RPMI7951 (cell line): ENCODE results near the gene IMMP2L. TPM values are rescaled to one million over a fixed set of nuclear protein-coding genes. Genes with fewer than 3 reads are reported as not detected.
"Not testable (repeated sequence)": the region's sequence is repeated elsewhere in the genome, so short reads cannot be mapped to it uniquely, and the experiment has no call there.

Source experiments
- DNase-seq: peaks from one replicate; pipeline ENCODE4 v3.0.0-alpha.2; 2012; ENCODE audit warnings: low read depth
- total RNA-seq: library from RNA; depleted of rRNA; stranded (reverse); fragments of >200 nt; shearing (Covaris generic); gene quantifications from 2 replicates; pipeline ENCODE4 v1.2.3, GENCODE V29; 2014

The IMMP2L gene
- total RNA-seq, 1 experiment from 2014 or later = 10.5 TPM

GRCh38 chr7:111077001-111077400 is 485.3 kb downstream of the IMMP2L start:
- no peak for DNase-seq

GRCh38 chr7:111076205-111076604 is 486.1 kb downstream of the IMMP2L start:
- peak; percentile 50 for DNase-seq

GRCh38 chr7:111075498-111075897 is 486.8 kb downstream of the IMMP2L start:
- DNase-seq = no peak

GRCh38 chr7:111074748-111075146 is 487.5 kb downstream of the IMMP2L start:
- no peak for DNase-seq

GRCh38 chr7:111074071-111074747 is 488.1 kb downstream of the IMMP2L start:
- no peak for DNase-seq

- not testable (repeated sequence) for DNase-seq
Measured at GRCh38 chr7:111072658-111073057, 489.6 kb downstream of the IMMP2L start.

GRCh38 chr7:111071556-111071955 is 490.7 kb downstream of the IMMP2L start:
- DNase-seq = no peak

- DNase-seq = no peak
Measured at GRCh38 chr7:111068618-111069017, 493.7 kb downstream of the IMMP2L start.

- no peak for DNase-seq
Measured at GRCh38 chr7:111067682-111068081, 494.6 kb downstream of the IMMP2L start.

GRCh38 chr7:111067251-111067650 is 495.0 kb downstream of the IMMP2L start:
- no peak for DNase-seq

GRCh38 chr7:111063166-111063565 is 499.1 kb downstream of the IMMP2L start:
- no peak for DNase-seq

GRCh38 chr7:111059833-111060232 is 502.5 kb downstream of the IMMP2L start:
- no peak for DNase-seq

- no peak for DNase-seq
Measured at GRCh38 chr7:111057066-111057465, 505.2 kb downstream of the IMMP2L start.

- no peak for DNase-seq
Measured at GRCh38 chr7:111056371-111056770, 505.9 kb downstream of the IMMP2L start.

GRCh38 chr7:111053035-111053434 is 509.3 kb downstream of the IMMP2L start:
- no peak for DNase-seq

- no peak for DNase-seq
Measured at GRCh38 chr7:111051832-111052231, 510.5 kb downstream of the IMMP2L start.

- no peak for DNase-seq
Measured at GRCh38 chr7:111050875-111051416, 511.3 kb downstream of the IMMP2L start.

GRCh38 chr7:111049971-111050680 is 512.2 kb downstream of the IMMP2L start:
- no peak for DNase-seq

GRCh38 chr7:111047595-111047994 is 514.7 kb downstream of the IMMP2L start:
- DNase-seq = no peak

- no peak for DNase-seq
Measured at GRCh38 chr7:111045449-111045848, 516.8 kb downstream of the IMMP2L start.

- DNase-seq = no peak
Measured at GRCh38 chr7:111043561-111043960, 518.7 kb downstream of the IMMP2L start.

GRCh38 chr7:111042842-111043241 is 519.5 kb downstream of the IMMP2L start:
- no peak for DNase-seq

GRCh38 chr7:111041577-111041976 is 520.7 kb downstream of the IMMP2L start:
- DNase-seq = no peak
